H1 (cell line): ENCODE data around the gene DPP10. TPM values are rescaled to one million over a fixed set of nuclear protein-coding genes. Genes with fewer than 3 reads are reported as not detected.

ENCODE experiments used
- NANOG ChIP-seq: IDR thresholded peaks from 2 replicates; pipeline ENCODE4 v1.6.1; 2011; ENCODE audit warnings: low read length, low read depth, mild to moderate bottlenecking, inconsistent platforms; ENCODE audit not compliant: insufficient read depth, poor library complexity, severe bottlenecking
- RBBP5 ChIP-seq: IDR thresholded peaks from 2 replicates; pipeline ENCODE4 v1.7.1; 2012; ENCODE audit warnings: low read depth, mild to moderate bottlenecking, inconsistent platforms, low read length, moderate library complexity, borderline replicate concordance
- SIX5 ChIP-seq: IDR thresholded peaks from 2 replicates; pipeline ENCODE4 v1.6.1; 2011; ENCODE audit warnings: mild to moderate bottlenecking, low read depth, low read length
- SRF ChIP-seq: IDR thresholded peaks from 2 replicates; pipeline ENCODE4 v1.6.1; 2011; ENCODE audit warnings: mild to moderate bottlenecking, low read depth, low read length, moderate library complexity
- polyA plus RNA-seq, 7 experiments: library from polyadenylated mRNA; depleted of rRNA in 3 of 7; stranded (reverse) in 5 of 7; unstranded in 2 of 7; fragments of >200 nt in 5 of 7; fragments of 200-250 nt in 2 of 7; gene quantifications; 1 replicate in 5 of 7; 2 replicates in 1 of 7; 4 replicates in 1 of 7; pipeline versions ENCODE4 v1.2.1 to v1.2.3, GENCODE V29; 2011 to 2013; ENCODE audit warnings: missing spikeins in 2 of 7, mixed read lengths in 2 of 7
- total RNA-seq: library from RNA; stranded (reverse); fragmentation: NEBNext Ultra II Directional; extraction: Animal tissue kit (Norgen Biotek cat#: 25700); gene quantifications from 2 replicates; pipeline ENCODE4 v1.2.1, GENCODE V29; 2021

DPP10 gene
- total and polyA plus RNA-seq, 2 of the 8 experiments (the other 6 are each of a cell fraction or from before 2014, with no cell fraction given) = 3.3 to 7.2 TPM

DNA sequence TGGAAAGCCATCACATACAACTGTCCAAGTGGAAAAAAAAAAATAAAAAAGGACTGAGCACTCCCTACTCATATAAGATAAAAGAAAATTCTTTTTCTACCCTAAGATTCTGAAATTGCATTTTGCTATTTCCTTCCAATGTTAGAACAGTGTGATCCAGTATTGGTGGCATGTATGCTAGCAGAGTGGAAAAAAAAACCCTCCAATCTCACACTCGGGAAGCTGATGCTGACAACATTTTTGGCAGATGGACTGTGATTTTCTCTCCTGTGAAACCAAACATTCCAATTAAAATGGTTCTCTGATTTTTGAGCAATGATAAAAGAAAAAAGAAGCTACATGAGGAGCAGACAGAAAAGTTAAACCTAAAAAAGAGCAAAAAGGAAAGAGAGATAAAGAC, 419.8 kb downstream of the DPP10 start (continued):
- no peak for TF ChIP-seq NANOG
- no peak for TF ChIP-seq SIX5
- TF ChIP-seq RBBP5 = no peak
- TF ChIP-seq SRF = no peak
